Measurements from ENCODE around the gene ATG7.

DNA sequence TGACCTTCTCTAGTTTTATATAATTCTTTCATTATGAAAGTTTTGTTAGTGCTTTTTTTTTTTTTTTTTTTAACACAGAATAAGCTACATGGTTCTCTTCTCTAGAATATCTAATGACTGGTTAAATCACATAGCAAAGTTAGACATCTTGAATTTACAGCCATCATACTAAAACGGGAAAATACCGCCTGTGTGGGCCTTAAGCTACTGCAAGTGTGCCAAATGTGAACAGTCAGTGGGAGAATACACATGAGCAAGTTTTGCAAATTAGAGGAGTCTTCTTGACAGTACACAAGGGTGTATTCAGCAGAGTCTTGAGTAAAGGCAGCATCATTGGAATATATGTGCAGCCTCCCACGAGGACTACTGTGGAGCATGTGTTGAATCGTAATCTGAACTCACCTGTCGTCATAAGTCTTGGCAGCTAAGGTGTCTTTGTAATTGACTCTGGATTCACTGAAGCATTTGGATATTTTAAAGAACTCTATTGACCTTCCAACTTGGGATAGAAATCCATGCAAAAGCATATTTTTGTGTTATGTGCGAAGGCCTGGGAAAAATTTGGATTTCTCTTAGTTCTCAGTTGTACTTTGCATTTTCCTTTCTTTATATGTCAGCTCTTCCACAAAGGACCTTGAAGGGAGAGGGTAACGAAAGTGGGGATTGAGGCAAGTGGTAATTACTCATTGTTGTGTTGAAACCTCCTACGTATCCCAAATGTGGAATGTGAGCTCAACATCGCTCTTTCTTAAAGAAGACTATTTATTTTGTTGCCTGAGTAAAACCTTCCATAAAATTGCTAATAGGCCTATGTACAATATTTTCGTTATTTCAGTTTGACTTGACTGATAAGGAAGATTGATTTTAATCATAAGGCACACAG is 117.4 kb downstream of the ATG7 start:
- TF ChIP-seq ZBTB7A (tag by site-specific recombination; IDR thresholded peaks at IDR 0.05; ENCODE audit: low read depth) (no peak), ZBTB1 (tag by site-specific recombination; IDR thresholded peaks at IDR 0.05) (no peak), TCF7L2 (IDR thresholded peaks at IDR 0.05; ENCODE audit: borderline replicate concordance, low read depth, low read length) (no peak)
- TF ChIP-seq, protein P1, sequence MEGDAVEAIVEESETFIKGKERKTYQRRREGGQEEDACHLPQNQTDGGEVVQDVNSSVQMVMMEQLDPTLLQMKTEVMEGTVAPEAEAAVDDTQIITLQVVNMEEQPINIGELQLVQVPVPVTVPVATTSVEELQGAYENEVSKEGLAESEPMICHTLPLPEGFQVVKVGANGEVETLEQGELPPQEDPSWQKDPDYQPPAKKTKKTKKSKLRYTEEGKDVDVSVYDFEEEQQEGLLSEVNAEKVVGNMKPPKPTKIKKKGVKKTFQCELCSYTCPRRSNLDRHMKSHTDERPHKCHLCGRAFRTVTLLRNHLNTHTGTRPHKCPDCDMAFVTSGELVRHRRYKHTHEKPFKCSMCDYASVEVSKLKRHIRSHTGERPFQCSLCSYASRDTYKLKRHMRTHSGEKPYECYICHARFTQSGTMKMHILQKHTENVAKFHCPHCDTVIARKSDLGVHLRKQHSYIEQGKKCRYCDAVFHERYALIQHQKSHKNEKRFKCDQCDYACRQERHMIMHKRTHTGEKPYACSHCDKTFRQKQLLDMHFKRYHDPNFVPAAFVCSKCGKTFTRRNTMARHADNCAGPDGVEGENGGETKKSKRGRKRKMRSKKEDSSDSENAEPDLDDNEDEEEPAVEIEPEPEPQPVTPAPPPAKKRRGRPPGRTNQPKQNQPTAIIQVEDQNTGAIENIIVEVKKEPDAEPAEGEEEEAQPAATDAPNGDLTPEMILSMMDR (tag by site-specific recombination; IDR thresholded peaks at IDR 0.05): no peak
